ENCODE measurements around the gene PRDM16. TPM values are rescaled to one million over a fixed set of nuclear protein-coding genes. Genes with fewer than 3 reads are reported as not detected.

Gene PRDM16
- total and polyA plus RNA-seq, 2 experiments from 2014 or later: 0.14 to 0.16 TPM

DNA sequence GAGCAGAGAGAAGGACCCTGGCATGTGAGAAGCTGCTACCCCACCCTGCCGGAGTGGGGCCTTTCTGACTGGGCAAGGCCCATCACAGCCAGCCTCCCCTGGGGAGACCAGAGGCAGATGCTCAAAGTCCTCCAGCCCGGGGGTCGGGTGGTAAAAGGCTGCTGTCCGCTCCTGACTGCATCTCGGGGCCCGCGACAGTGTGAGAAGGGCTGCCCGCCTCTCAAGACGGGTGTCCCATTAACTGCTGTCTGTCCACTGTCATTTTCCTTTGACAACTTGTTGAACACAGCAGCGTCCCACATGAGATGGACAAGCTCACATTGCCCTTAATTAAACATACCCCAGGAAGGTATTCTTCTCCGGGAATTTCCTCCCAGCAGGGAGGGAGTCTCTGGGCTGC lies 294.0 kb downstream of the PRDM16 start (continued):
- TF ChIP-seq, protein P1, sequence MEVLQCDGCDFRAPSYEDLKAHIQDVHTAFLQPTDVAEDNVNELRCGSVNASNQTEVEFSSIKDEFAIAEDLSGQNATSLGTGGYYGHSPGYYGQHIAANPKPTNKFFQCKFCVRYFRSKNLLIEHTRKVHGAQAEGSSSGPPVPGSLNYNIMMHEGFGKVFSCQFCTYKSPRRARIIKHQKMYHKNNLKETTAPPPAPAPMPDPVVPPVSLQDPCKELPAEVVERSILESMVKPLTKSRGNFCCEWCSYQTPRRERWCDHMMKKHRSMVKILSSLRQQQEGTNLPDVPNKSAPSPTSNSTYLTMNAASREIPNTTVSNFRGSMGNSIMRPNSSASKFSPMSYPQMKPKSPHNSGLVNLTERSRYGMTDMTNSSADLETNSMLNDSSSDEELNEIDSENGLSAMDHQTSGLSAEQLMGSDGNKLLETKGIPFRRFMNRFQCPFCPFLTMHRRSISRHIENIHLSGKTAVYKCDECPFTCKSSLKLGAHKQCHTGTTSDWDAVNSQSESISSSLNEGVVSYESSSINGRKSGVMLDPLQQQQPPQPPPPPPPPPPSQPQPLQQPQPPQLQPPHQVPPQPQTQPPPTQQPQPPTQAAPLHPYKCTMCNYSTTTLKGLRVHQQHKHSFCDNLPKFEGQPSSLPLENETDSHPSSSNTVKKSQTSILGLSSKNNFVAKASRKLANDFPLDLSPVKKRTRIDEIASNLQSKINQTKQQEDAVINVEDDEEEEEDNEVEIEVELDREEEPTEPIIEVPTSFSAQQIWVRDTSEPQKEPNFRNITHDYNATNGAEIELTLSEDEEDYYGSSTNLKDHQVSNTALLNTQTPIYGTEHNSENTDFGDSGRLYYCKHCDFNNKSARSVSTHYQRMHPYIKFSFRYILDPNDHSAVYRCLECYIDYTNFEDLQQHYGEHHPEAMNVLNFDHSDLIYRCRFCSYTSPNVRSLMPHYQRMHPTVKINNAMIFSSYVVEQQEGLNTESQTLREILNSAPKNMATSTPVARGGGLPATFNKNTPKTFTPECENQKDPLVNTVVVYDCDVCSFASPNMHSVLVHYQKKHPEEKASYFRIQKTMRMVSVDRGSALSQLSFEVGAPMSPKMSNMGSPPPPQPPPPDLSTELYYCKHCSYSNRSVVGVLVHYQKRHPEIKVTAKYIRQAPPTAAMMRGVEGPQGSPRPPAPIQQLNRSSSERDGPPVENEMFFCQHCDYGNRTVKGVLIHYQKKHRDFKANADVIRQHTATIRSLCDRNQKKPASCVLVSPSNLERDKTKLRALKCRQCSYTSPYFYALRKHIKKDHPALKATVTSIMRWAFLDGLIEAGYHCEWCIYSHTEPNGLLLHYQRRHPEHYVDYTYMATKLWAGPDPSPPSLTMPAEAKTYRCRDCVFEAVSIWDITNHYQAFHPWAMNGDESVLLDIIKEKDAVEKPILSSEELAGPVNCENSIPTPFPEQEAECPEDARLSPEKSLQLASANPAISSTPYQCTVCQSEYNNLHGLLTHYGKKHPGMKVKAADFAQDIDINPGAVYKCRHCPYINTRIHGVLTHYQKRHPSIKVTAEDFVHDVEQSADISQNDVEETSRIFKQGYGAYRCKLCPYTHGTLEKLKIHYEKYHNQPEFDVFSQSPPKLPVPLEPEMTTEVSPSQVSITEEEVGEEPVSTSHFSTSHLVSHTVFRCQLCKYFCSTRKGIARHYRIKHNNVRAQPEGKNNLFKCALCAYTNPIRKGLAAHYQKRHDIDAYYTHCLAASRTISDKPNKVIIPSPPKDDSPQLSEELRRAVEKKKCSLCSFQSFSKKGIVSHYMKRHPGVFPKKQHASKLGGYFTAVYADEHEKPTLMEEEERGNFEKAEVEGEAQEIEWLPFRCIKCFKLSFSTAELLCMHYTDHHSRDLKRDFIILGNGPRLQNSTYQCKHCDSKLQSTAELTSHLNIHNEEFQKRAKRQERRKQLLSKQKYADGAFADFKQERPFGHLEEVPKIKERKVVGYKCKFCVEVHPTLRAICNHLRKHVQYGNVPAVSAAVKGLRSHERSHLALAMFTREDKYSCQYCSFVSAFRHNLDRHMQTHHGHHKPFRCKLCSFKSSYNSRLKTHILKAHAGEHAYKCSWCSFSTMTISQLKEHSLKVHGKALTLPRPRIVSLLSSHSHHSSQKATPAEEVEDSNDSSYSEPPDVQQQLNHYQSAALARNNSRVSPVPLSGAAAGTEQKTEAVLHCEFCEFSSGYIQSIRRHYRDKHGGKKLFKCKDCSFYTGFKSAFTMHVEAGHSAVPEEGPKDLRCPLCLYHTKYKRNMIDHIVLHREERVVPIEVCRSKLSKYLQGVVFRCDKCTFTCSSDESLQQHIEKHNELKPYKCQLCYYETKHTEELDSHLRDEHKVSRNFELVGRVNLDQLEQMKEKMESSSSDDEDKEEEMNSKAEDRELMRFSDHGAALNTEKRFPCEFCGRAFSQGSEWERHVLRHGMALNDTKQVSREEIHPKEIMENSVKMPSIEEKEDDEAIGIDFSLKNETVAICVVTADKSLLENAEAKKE (CRISPR knock-in tag; IDR thresholded peaks at IDR 0.05): no peak

GRCh38 chr1:3363756-3364155 lies 294.8 kb downstream of the PRDM16 start:
- Histone ChIP-seq H3K4me2 (no peak overlapping the region), H3K79me2 (replicated peaks; ENCODE audit: insufficient read depth) (no peaks in the 10 kb centered on the region), H3K4me1 (ENCODE audit: insufficient read depth) (no peaks in the 10 kb centered on the region), H4K20me1 (replicated peaks; ENCODE audit: insufficient read depth) (no peaks in the 10 kb centered on the region), H3F3A (replicated peaks; ENCODE audit: low read depth) (no peaks in the 10 kb centered on the region), H3K27me3 (ENCODE audit: insufficient read depth) (no peaks in the 10 kb centered on the region), H3K4me3 (no peak overlapping the region), H3K27ac (ENCODE audit: low read depth) (no peak overlapping the region), H3K36me3 (ENCODE audit: insufficient read depth) (no peaks in the 10 kb centered on the region), H2AFZ (no peak overlapping the region), H3K9me2 (ENCODE audit: insufficient read depth) (no peaks in the 10 kb centered on the region)
- peaks cover 9% of the 10 kb centered on the region for H3K4me1 Mint-ChIP-seq
- H3K9me3 Mint-ChIP-seq: no peaks in the 10 kb centered on the region
- peaks cover 3% of the 10 kb centered on the region for H3K27me3 Mint-ChIP-seq (ENCODE audit: insufficient read depth, low read depth, poor library complexity)
- no peak for ATAC-seq
- H3K27ac Mint-ChIP-seq: no peak overlapping the region
- DNase-seq (ENCODE audit: low spot score): no peak
- H3K4me3 Mint-ChIP-seq: no peak overlapping the region
- no peaks in the 10 kb centered on the region for H3K36me3 Mint-ChIP-seq (ENCODE audit: low read depth)
- TF ChIP-seq REST (IDR thresholded peaks at IDR 0.05; ENCODE audit: unreplicated experiment) (no peak), ZNF331 (CRISPR knock-in tag; IDR thresholded peaks at IDR 0.05; ENCODE audit: low read depth) (no peak), EZH2 (IDR thresholded peaks at IDR 0.05; ENCODE audit: low read depth, unreplicated experiment) (no peak), POLR2AphosphoS5 (IDR thresholded peaks at IDR 0.05; ENCODE audit: low read depth) (no peak), ZNF114 (CRISPR knock-in tag; IDR thresholded peaks at IDR 0.05) (no peak), CREB1 (CRISPR knock-in tag; IDR thresholded peaks at IDR 0.05; ENCODE audit: low read depth) (no peak), EZH2phosphoT487 (IDR thresholded peaks at IDR 0.05; ENCODE audit: unreplicated experiment) (no peak), JUNB (IDR thresholded peaks at IDR 0.05; ENCODE audit: unreplicated experiment) (no peak)

Data from GM23338 (cell line).